ENCODE results near the gene KCNQ1OT1.

GRCh38 chr11:2675540-2675939, 24.3 kb downstream of the KCNQ1OT1 start:
- TF ChIP-seq CTCF (IDR thresholded peaks at IDR 0.05; ENCODE audit: low read depth, low read length) (no peak), EZH2phosphoT487 (IDR thresholded peaks at IDR 0.05; ENCODE audit: low read depth) (no peak)

Data from OCI-LY3 (cell line).